Hepatocyte (in vitro differentiated cells): ENCODE measurements around the gene SNAI3. TPM values are rescaled to one million over a fixed set of nuclear protein-coding genes. Genes with fewer than 3 reads are reported as not detected.

Source experiments
- DNase-seq: peaks from one replicate; pipeline ENCODE4 v3.0.0-alpha.2; 2016; ENCODE audit warnings: low spot score
- H2AFZ ChIP-seq: fragments of 200-600 bp; sonication (generic); 2 replicates; pipeline ENCODE4 v1.6.0; 2016; ENCODE audit warnings: antibody characterized with exemption, mild to moderate bottlenecking
- H3K27ac ChIP-seq: fragments of 200-600 bp; sonication (generic); 2 replicates; pipeline ENCODE4 v1.5.1; 2016; ENCODE audit warnings: mild to moderate bottlenecking
- H3K27me3 ChIP-seq: fragments of 200-600 bp; sonication (generic); 2 replicates; pipeline ENCODE4 v1.6.1; 2016
- H3K36me3 ChIP-seq: fragments of 200-600 bp; sonication (generic); replicated peaks from 2 replicates; pipeline ENCODE4 v1.5.1; 2016; ENCODE audit warnings: low read depth; ENCODE audit not compliant: insufficient read depth
- H3K4me1 ChIP-seq: fragments of 200-600 bp; sonication (generic); 2 replicates; pipeline ENCODE4 v1.5.1; 2016; ENCODE audit warnings: mild to moderate bottlenecking, moderate library complexity; ENCODE audit not compliant: insufficient read depth
- H3K4me2 ChIP-seq: fragments of 200-600 bp; sonication (generic); 2 replicates; pipeline ENCODE4 v1.6.0; 2016
- H3K4me3 ChIP-seq: fragments of 200-600 bp; sonication (generic); 2 replicates; pipeline ENCODE4 v1.5.1; 2016; ENCODE audit warnings: mild to moderate bottlenecking
- H3K79me2 ChIP-seq: fragments of 200-600 bp; sonication (generic); 2 replicates; pipeline ENCODE4 v1.6.0; 2017; ENCODE audit warnings: mild to moderate bottlenecking
- H3K9me2 ChIP-seq: fragments of 200-600 bp; sonication (generic); replicated peaks from 2 replicates; pipeline ENCODE4 v1.6.0; 2017; ENCODE audit warnings: mild to moderate bottlenecking; ENCODE audit not compliant: insufficient read depth
- H3K9me3 ChIP-seq: fragments of 200-600 bp; sonication (generic); 2 replicates; pipeline ENCODE4 v1.5.1; 2016; ENCODE audit warnings: low read depth, mild to moderate bottlenecking
- H4K20me1 ChIP-seq: fragments of 200-600 bp; sonication (generic); 2 replicates; pipeline ENCODE4 v1.6.0; 2016; ENCODE audit warnings: mild to moderate bottlenecking; ENCODE audit not compliant: insufficient read depth, poor library complexity, severe bottlenecking
- CTCF ChIP-seq: fragments of 200-600 bp; sonication (generic); IDR thresholded peaks from 2 replicates; pipeline ENCODE4 v1.5.1; 2016; ENCODE audit warnings: antibody characterized with exemption, mild to moderate bottlenecking; ENCODE audit not compliant: poor library complexity
- EZH2 ChIP-seq: fragments of 200-600 bp; sonication (generic); IDR thresholded peaks from 2 replicates; pipeline ENCODE4 v1.6.1; 2016; ENCODE audit warnings: antibody characterized with exemption, mild to moderate bottlenecking, borderline replicate concordance
- EZH2phosphoT487 ChIP-seq: fragments of 200-600 bp; sonication (generic); IDR thresholded peaks from one replicate; pipeline ENCODE4 v1.6.1; 2018; ENCODE audit warnings: antibody characterized with exemption, mild to moderate bottlenecking, low read depth, moderate library complexity; ENCODE audit not compliant: unreplicated experiment, severe bottlenecking
- WGBS: methylation state at CpG from one replicate; pipeline ENCODE4 v1.1.6; 2016; ENCODE audit warnings: low lambda C conversion rate; ENCODE audit errors: missing lambda C conversion rate; 5-methylcytosine and 5-hydroxymethylcytosine counted together
- polyA plus RNA-seq: library from polyadenylated mRNA; unstranded; fragments of >200 nt; fragmentation: Nextera tagmentation; extraction: Ambion mirVana; gene quantifications from 2 replicates; pipeline ENCODE4 v1.2.1, GENCODE V29; 2016
- total RNA-seq: library from RNA; depleted of rRNA; stranded (reverse); fragments of >200 nt; gene quantifications from 2 replicates; pipeline ENCODE4 v1.2.3, GENCODE V29; 2014

SNAI3 gene
- total and polyA plus RNA-seq, 2 experiments from 2014 or later = 1.7 to 5.0 TPM

GRCh38 chr16:88691129-88691813, 5.0 kb upstream of the SNAI3 start:
- TF ChIP-seq CTCF (no peak), EZH2phosphoT487 (no peak), EZH2 (no peak)
- H3K9me2 ChIP-seq = no peaks in the 10 kb centered on the region
- H3K4me1 ChIP-seq = peaks cover 20% of the 10 kb centered on the region
- WGBS = 92% methylated on average over 30 of the region's 33 CpGs
- H2AFZ ChIP-seq = no peak overlapping the region
- no peaks in the 10 kb centered on the region for H3K36me3 ChIP-seq
- H3K27me3 ChIP-seq = no peaks in the 10 kb centered on the region
- H4K20me1 ChIP-seq = no peaks in the 10 kb centered on the region
- no peak overlapping the region for H3K27ac ChIP-seq
- no peaks in the 10 kb centered on the region for H3K79me2 ChIP-seq
- DNase-seq = no peak
- no peak overlapping the region for H3K4me3 ChIP-seq
- no peaks in the 10 kb centered on the region for H3K9me3 ChIP-seq
- no peak overlapping the region for H3K4me2 ChIP-seq

GRCh38 chr16:88690341-88691128, 4.2 kb upstream of the SNAI3 start:
- Histone ChIP-seq H3K4me1 (peaks cover 20% of the 10 kb centered on the region), H3K4me3 (no peak overlapping the region), H2AFZ (no peak overlapping the region), H3K79me2 (no peaks in the 10 kb centered on the region), H3K27ac (no peak overlapping the region), H3K9me2 (no peaks in the 10 kb centered on the region), H3K4me2 (no peak overlapping the region), H3K27me3 (no peaks in the 10 kb centered on the region), H3K36me3 (no peaks in the 10 kb centered on the region), H4K20me1 (no peaks in the 10 kb centered on the region), H3K9me3 (no peaks in the 10 kb centered on the region)
- TF ChIP-seq EZH2 = no peak
- TF ChIP-seq CTCF = no peak
- no peak for TF ChIP-seq EZH2phosphoT487
- 82% methylated on average over 20 of the region's 21 CpGs for WGBS
- no peak for DNase-seq

- peaks cover 3% of the 10 kb centered on the region for H3K27me3 ChIP-seq
- peak overlapping the region; percentile 87 for H3K27ac ChIP-seq
- no peak overlapping the region for H2AFZ ChIP-seq
- no peaks in the 10 kb centered on the region for H4K20me1 ChIP-seq
- TF ChIP-seq CTCF (no peak), EZH2 (no peak), EZH2phosphoT487 (no peak)
- peak overlapping the region; percentile 100 for H3K4me2 ChIP-seq
- no peaks in the 10 kb centered on the region for H3K9me3 ChIP-seq
- no peak overlapping the region for H3K4me3 ChIP-seq
- peak; percentile 87 for DNase-seq
- no peaks in the 10 kb centered on the region for H3K36me3 ChIP-seq
- peaks cover 20% of the 10 kb centered on the region for H3K4me1 ChIP-seq
- no peaks in the 10 kb centered on the region for H3K9me2 ChIP-seq
- no peaks in the 10 kb centered on the region for H3K79me2 ChIP-seq
- WGBS = 27% methylated on average over 22 of the region's 28 CpGs
Observed at GRCh38 chr16:88688013-88688778, 1.9 kb upstream of the SNAI3 start.
